SK-N-SH treated with all-trans-retinoic acid at 6 μM for 48 hours (cell line): ENCODE measurements around the gene TMEM161A.

Experiments used
- ATAC-seq: fragments of 200-7000 bp; cut with Tn5 transposase; 3 replicates; pipeline ENCODE4 v1.9.1; 2020; ENCODE audit warnings: mild to moderate bottlenecking, moderate library complexity
- ARNTL ChIP-seq: fragments of 450-650 bp; formaldehyde crosslinking; IDR thresholded peaks from 2 replicates; pipeline ENCODE4 v1.5.0; 2020; ENCODE audit warnings: low read depth, mild to moderate bottlenecking, moderate library complexity, borderline replicate concordance
- BACH2 ChIP-seq: fragments of 250-450 bp; sonication (Bioruptor Pico); IDR thresholded peaks from 2 replicates; pipeline ENCODE4 v1.9.0; 2021; ENCODE audit warnings: mild to moderate bottlenecking, borderline replicate concordance
- CSDC2 ChIP-seq: fragments of 250-450 bp; sonication (Bioruptor Pico); IDR thresholded peaks from 2 replicates; pipeline ENCODE4 v1.5.0; 2020; ENCODE audit warnings: mild to moderate bottlenecking, moderate library complexity
- CSRNP3 ChIP-seq: fragments of 250-450 bp; sonication (Bioruptor Pico); IDR thresholded peaks from 2 replicates; pipeline ENCODE4 v1.5.1; 2021; ENCODE audit warnings: mild to moderate bottlenecking, moderate library complexity
- ESRRG ChIP-seq: fragments of 250-450 bp; sonication (Bioruptor Pico); IDR thresholded peaks from 2 replicates; pipeline ENCODE4 v1.6.1; 2021; ENCODE audit warnings: mild to moderate bottlenecking
- GLIS3 ChIP-seq: fragments of 250-450 bp; sonication (Bioruptor Pico); IDR thresholded peaks from 2 replicates; pipeline ENCODE4 v1.5.0; 2020; ENCODE audit warnings: mild to moderate bottlenecking, moderate library complexity
- ISL1 ChIP-seq: fragments of 250-450 bp; sonication (Bioruptor Pico); IDR thresholded peaks from 2 replicates; pipeline ENCODE4 v2.1.2; 2022; ENCODE audit warnings: mild to moderate bottlenecking, moderate library complexity
- OSR1 ChIP-seq: fragments of 250-450 bp; sonication (Bioruptor Pico); IDR thresholded peaks from 2 replicates; pipeline ENCODE4 v1.8.0; 2022; ENCODE audit warnings: moderate library complexity, mild to moderate bottlenecking, inconsistent platforms
- PATZ1 ChIP-seq: fragments of 250-450 bp; sonication (Bioruptor Pico); IDR thresholded peaks from 2 replicates; pipeline ENCODE4 v1.8.0; 2020; ENCODE audit warnings: mild to moderate bottlenecking, moderate library complexity, borderline replicate concordance
- POU6F1 ChIP-seq: fragments of 250-450 bp; sonication (Bioruptor Pico); IDR thresholded peaks from 2 replicates; pipeline ENCODE4 v1.8.0; 2021; ENCODE audit warnings: low read depth, mild to moderate bottlenecking, moderate library complexity, borderline replicate concordance
- RARB ChIP-seq: fragments of 250-450 bp; sonication (Bioruptor Pico); IDR thresholded peaks from 2 replicates; pipeline ENCODE4 v1.8.0; 2021; ENCODE audit warnings: mild to moderate bottlenecking, moderate library complexity
- SNAI2 ChIP-seq: fragments of 250-450 bp; sonication (Bioruptor Pico); IDR thresholded peaks from 2 replicates; pipeline ENCODE4 v1.5.0; 2020; ENCODE audit warnings: mild to moderate bottlenecking, moderate library complexity
- TCF4 ChIP-seq: fragments of 250-450 bp; sonication (Bioruptor Pico); IDR thresholded peaks from 2 replicates; pipeline ENCODE4 v1.8.0; 2021; ENCODE audit warnings: mild to moderate bottlenecking, moderate library complexity, borderline replicate concordance
- TOX ChIP-seq: fragments of 250-450 bp; sonication (Bioruptor Pico); IDR thresholded peaks from 2 replicates; pipeline ENCODE4 v1.8.0; 2021; ENCODE audit warnings: mild to moderate bottlenecking, moderate library complexity, borderline replicate concordance
- ZC3H10 ChIP-seq: fragments of 250-450 bp; sonication (Bioruptor Pico); IDR thresholded peaks from 2 replicates; pipeline ENCODE4 v1.5.1; 2021; ENCODE audit warnings: mild to moderate bottlenecking, moderate library complexity
- ZFP3 ChIP-seq: fragments of 250-450 bp; sonication (Bioruptor Pico); IDR thresholded peaks from 2 replicates; pipeline ENCODE4 v1.5.0; 2020; ENCODE audit warnings: mild to moderate bottlenecking, moderate library complexity
- ZFP30 ChIP-seq: fragments of 450-650 bp; formaldehyde crosslinking; IDR thresholded peaks from 2 replicates; pipeline ENCODE4 v1.5.0; 2022; ENCODE audit warnings: mild to moderate bottlenecking, moderate library complexity
- ZNF565 ChIP-seq: fragments of 450-650 bp; formaldehyde crosslinking; conservative IDR thresholded peaks from 2 replicates; pipeline ENCODE4 v1.5.0; 2020; ENCODE audit warnings: low read depth, mild to moderate bottlenecking, moderate library complexity
- ZNF70 ChIP-seq: fragments of 450-650 bp; formaldehyde crosslinking; IDR thresholded peaks from 2 replicates; pipeline ENCODE4 v1.5.0; 2020; ENCODE audit warnings: mild to moderate bottlenecking, moderate library complexity
- ZNF8 ChIP-seq: fragments of 450-650 bp; formaldehyde crosslinking; IDR thresholded peaks from 2 replicates; pipeline ENCODE4 v1.5.0; 2020; ENCODE audit warnings: mild to moderate bottlenecking, moderate library complexity
- TF ChIP-seq, protein P1 (sequence below): fragments of 250-450 bp; sonication (Bioruptor Pico); IDR thresholded peaks from 2 replicates; pipeline ENCODE4 v1.5.1; 2020; ENCODE audit warnings: low read depth, mild to moderate bottlenecking, moderate library complexity

Gene TMEM161A

DNA sequence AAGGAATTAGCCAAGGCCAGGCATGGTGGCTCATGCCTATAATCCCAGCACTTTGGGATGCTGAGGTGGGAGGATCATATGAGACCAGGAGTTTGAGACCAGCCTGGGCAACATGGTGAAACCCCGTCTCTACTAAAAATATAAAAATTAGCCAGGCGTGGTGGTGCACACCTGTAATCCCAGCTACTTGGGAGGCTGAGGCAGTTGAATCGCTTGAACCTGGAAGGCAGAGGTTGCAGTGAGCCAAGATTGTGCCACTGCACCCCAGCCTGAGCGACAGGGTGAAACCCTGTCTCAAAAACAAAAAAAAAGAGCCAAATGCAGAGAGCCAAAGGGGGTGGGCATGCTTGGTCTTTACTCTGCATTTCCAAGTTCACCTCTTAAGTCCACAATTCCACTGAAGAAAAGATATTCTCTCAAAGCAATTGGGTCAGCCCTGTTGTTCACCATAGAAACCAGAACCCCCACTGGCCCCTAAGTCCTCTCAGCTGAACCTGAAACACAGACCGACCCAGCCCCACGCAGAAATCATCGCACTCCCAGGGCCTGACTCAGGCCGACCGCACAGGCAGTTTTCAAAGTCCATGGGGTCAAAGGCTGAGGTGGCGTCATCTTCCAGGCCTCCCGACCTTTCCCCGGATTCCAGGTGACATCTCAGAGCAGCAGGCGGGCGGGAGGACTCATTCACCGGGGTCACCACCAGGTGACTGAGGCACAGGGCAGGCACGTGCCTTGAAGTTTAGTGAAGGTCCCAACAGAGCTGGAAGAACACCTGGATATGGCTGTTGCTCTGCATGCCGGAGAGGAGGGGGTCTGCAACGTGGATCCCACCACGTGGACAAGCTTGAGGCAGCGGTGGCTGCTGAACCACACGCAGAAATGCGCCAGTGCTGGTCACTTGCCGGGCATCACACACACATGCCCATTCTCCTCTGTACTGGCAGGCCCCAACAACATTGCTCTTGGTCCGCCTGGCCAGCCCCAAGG lies 41.3 kb downstream of the TMEM161A start:
- no peak for ATAC-seq
- TF ChIP-seq RARB (CRISPR knock-in tag) (no peak), TOX (CRISPR knock-in tag) (no peak), ARNTL (CRISPR knock-in tag) (no peak), ZC3H10 (CRISPR knock-in tag) (no peak), TCF4 (CRISPR knock-in tag) (no peak), CSRNP3 (CRISPR knock-in tag) (no peak), OSR1 (no peak), ZNF565 (CRISPR knock-in tag) (no peak), ZNF8 (CRISPR knock-in tag) (no peak), ZFP3 (CRISPR knock-in tag) (no peak)
- TF ChIP-seq, protein P1, sequence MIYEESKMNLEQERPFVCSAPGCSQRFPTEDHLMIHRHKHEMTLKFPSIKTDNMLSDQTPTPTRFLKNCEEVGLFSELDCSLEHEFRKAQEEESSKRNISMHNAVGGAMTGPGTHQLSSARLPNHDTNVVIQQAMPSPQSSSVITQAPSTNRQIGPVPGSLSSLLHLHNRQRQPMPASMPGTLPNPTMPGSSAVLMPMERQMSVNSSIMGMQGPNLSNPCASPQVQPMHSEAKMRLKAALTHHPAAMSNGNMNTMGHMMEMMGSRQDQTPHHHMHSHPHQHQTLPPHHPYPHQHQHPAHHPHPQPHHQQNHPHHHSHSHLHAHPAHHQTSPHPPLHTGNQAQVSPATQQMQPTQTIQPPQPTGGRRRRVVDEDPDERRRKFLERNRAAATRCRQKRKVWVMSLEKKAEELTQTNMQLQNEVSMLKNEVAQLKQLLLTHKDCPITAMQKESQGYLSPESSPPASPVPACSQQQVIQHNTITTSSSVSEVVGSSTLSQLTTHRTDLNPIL (CRISPR knock-in tag), result no peak

GRCh38 chr19:19095691-19096090 lies 42.6 kb downstream of the TMEM161A start:
- TF ChIP-seq GLIS3 (CRISPR knock-in tag), result no peak
- TF ChIP-seq, all 23 proteins: peak for 0
- ATAC-seq, result no peak

- ATAC-seq, result no peak
- TF ChIP-seq OSR1 (no peak), ESRRG (no peak), RARB (CRISPR knock-in tag) (no peak), ZNF8 (CRISPR knock-in tag) (no peak), BACH2 (CRISPR knock-in tag) (no peak), ZFP3 (CRISPR knock-in tag) (no peak), TOX (CRISPR knock-in tag) (no peak), ZC3H10 (CRISPR knock-in tag) (no peak), POU6F1 (CRISPR knock-in tag) (no peak), CSDC2 (CRISPR knock-in tag) (no peak), ARNTL (CRISPR knock-in tag) (no peak), ZNF70 (no peak), ZNF565 (CRISPR knock-in tag) (no peak), SNAI2 (CRISPR knock-in tag) (no peak), ISL1 (CRISPR knock-in tag) (no peak), TCF4 (CRISPR knock-in tag) (no peak), ZFP30 (CRISPR knock-in tag) (no peak), PATZ1 (CRISPR knock-in tag) (no peak), GLIS3 (CRISPR knock-in tag) (no peak)
- TF ChIP-seq, protein P1 (CRISPR knock-in tag), result no peak
These were observed 43.8 kb downstream of the TMEM161A start for GRCh38 chr19:19094513-19094912.
